HepG2 (cell line): Measurements from ENCODE around the gene CDYL. TPM values are rescaled to one million over a fixed set of nuclear protein-coding genes. Genes with fewer than 3 reads are reported as not detected.

Source experiments
- AKAP8 ChIP-seq: sonication (generic); formaldehyde crosslinking; IDR thresholded peaks from 2 replicates; pipeline ENCODE4 v1.5.1; 2020; ENCODE audit warnings: mild to moderate bottlenecking, missing genetic modification reagents
- ATF3 ChIP-seq: sonication (generic); formaldehyde crosslinking; IDR thresholded peaks from 2 replicates; pipeline ENCODE4 v1.4.0; 2020; ENCODE audit warnings: missing genetic modification reagents
- CENPT ChIP-seq: sonication (generic); formaldehyde crosslinking; IDR thresholded peaks from 2 replicates; pipeline ENCODE4 v1.8.0; 2022; ENCODE audit warnings: low read depth, mild to moderate bottlenecking, moderate library complexity, missing genetic modification reagents
- HDAC2 ChIP-seq: sonication (generic); formaldehyde crosslinking; IDR thresholded peaks from 2 replicates; pipeline ENCODE4 v1.4.0; 2020; ENCODE audit warnings: missing genetic modification reagents
- NFE2L2 ChIP-seq: fragments of 150-350 bp; IDR thresholded peaks from 2 replicates; pipeline ENCODE4 v1.6.1; 2014; ENCODE audit warnings: low read length
- USF2 ChIP-seq, 2 experiments: sonication (generic) in 1 of 2; formaldehyde crosslinking in 1 of 2; IDR thresholded peaks; 2 replicates each; pipeline versions ENCODE4 v1.5.1 to v1.6.1; 2011 to 2020; ENCODE audit warnings: borderline replicate concordance in 1 of 2, low read depth in 1 of 2, low read length in 1 of 2, mild to moderate bottlenecking in 1 of 2, missing genetic modification reagents in 1 of 2, moderate library complexity in 1 of 2
- ZC3H13 ChIP-seq: sonication (generic); formaldehyde crosslinking; IDR thresholded peaks from 2 replicates; pipeline ENCODE4 v1.8.1; 2023; ENCODE audit warnings: mild to moderate bottlenecking, missing genetic modification reagents, moderate library complexity
- ZNF142 ChIP-seq: sonication (generic); formaldehyde crosslinking; IDR thresholded peaks from 2 replicates; pipeline ENCODE4 v1.4.0; 2020; ENCODE audit warnings: missing genetic modification reagents
- ZNF235 ChIP-seq: sonication (generic); formaldehyde crosslinking; IDR thresholded peaks from 2 replicates; pipeline ENCODE4 v1.8.1; 2023; ENCODE audit warnings: mild to moderate bottlenecking, missing genetic modification reagents, borderline replicate concordance
- ZNF24 ChIP-seq: fragments of 450-650 bp; IDR thresholded peaks from 2 replicates; pipeline ENCODE4 v1.6.1; 2017; ENCODE audit warnings: antibody characterized with exemption, mild to moderate bottlenecking
- ZNF775 ChIP-seq: sonication (generic); formaldehyde crosslinking; IDR thresholded peaks from 2 replicates; pipeline ENCODE4 v1.4.0; 2020; ENCODE audit warnings: missing genetic modification reagents, mild to moderate bottlenecking, moderate library complexity, borderline replicate concordance
- polyA plus RNA-seq, 8 experiments: library from polyadenylated mRNA; depleted of rRNA in 3 of 8; stranded (reverse) in 7 of 8; unstranded in 1 of 8; fragments of >200 nt; fragmentation: Illumina TruSeq in 4 of 8; extraction: Trizol in 4 of 8; gene quantifications; 2 replicates each; pipeline versions ENCODE4 v1.2.1 to v1.2.3, GENCODE V29; 2011 to 2016; ENCODE audit warnings: low read depth in 4 of 8, missing spikeins in 1 of 8, mixed read lengths in 1 of 8; ENCODE audit not compliant: insufficient read depth in 1 of 8
- total RNA-seq, 5 experiments: library from RNA; depleted of rRNA; stranded (reverse); fragments of >200 nt; fragmentation: Illumina TruSeq; extraction: Trizol; gene quantifications; 2 replicates each; pipeline ENCODE4 v1.2.3, GENCODE V29; 2016; ENCODE audit warnings: low read depth in 1 of 5

Gene CDYL
- total and polyA plus RNA-seq, 2 of the 13 experiments (the other 11 are each of a cell fraction or from before 2014, with no cell fraction given) = 22.8 to 105 TPM

GRCh38 chr6:4929097-4929718 lies 153.0 kb downstream of the CDYL start (continued):
- TF ChIP-seq ZNF24 (no peak), ZNF775 (CRISPR knock-in tag) (no peak), ZNF235 (CRISPR knock-in tag) (no peak), USF2 (IDR thresholded peaks at IDR 0.05; ENCODE audit: low read depth, low read length) (no peak), USF2 (CRISPR knock-in tag; IDR thresholded peaks at IDR 0.05; ENCODE audit: borderline replicate concordance) (no peak), CENPT (CRISPR knock-in tag) (no peak), ZC3H13 (CRISPR knock-in tag) (no peak), ATF3 (CRISPR knock-in tag) (no peak), ZNF142 (no peak), HDAC2 (CRISPR knock-in tag) (no peak), NFE2L2 (no peak), AKAP8 (CRISPR knock-in tag) (no peak)
